Endothelial cell of umbilical vein (primary cell): ENCODE data around the gene NAT10. TPM values are rescaled to one million over a fixed set of nuclear protein-coding genes. Genes with fewer than 3 reads are reported as not detected.
A peak's percentile ranks its signal among the peaks of the same experiment; 100 is the strongest.

ENCODE experiments used
- BruUV-seq: library from RNA; stranded (reverse); fragments of 400-500 nt; replicated peaks from 2 replicates; lab custom pipeline; 2021; lab: Mats Ljungman, UMichigan
- CTCF ChIA-PET: fragments of 300-600, 350-600 bp; sonication (Branson Sonifier 250); formaldehyde crosslinking; loops from one replicate; lab custom pipeline; 2021; ENCODE audit warnings: antibody characterized with exemption, inconsistent platforms; lab: Charles Lee
- POLR2A ChIA-PET: fragments of 300-600, 350-600 bp; sonication (Branson Sonifier 250); formaldehyde crosslinking; loops from one replicate; lab custom pipeline; 2021; ENCODE audit warnings: antibody characterized with exemption, inconsistent platforms; lab: Charles Lee
- DNase-seq: peaks from one replicate; pipeline ENCODE4 v3.0.0-alpha.2; 2011; ENCODE audit warnings: low read depth, low spot score
- FAIRE-seq: peaks from 2 replicates; lab custom pipeline; 2011; peaks lifted over from hg19 to GRCh38; lab: Jason Lieb, UNC
- H2AFZ ChIP-seq: 2 replicates; pipeline ENCODE4 v1.6.0; 2012; ENCODE audit warnings: low read depth, low read length, control low read depth, inconsistent platforms
- H3K27ac ChIP-seq: 2 replicates; pipeline ENCODE4 v1.5.1; 2011; ENCODE audit warnings: low read depth, mild to moderate bottlenecking, control low read depth, low read length, moderate library complexity; ENCODE audit not compliant: insufficient read depth
- H3K27me3 ChIP-seq, 2 experiments: 2 replicates each; pipeline versions ENCODE4 v1.6.0 to v1.6.1; 2011; ENCODE audit warnings: low read length in 2 of 2, mixed read lengths in 1 of 2; ENCODE audit not compliant: control insufficient read depth in 2 of 2, insufficient read depth in 2 of 2
- H3K36me3 ChIP-seq, 2 experiments: 2 replicates in 1 of 2; 3 replicates in 1 of 2; pipeline ENCODE4 v1.5.1; 2011; ENCODE audit warnings: low read length in 2 of 2, mild to moderate bottlenecking in 1 of 2, moderate library complexity in 1 of 2; ENCODE audit not compliant: control insufficient read depth in 2 of 2, insufficient read depth in 2 of 2; ENCODE audit errors: extremely low read depth in 1 of 2
- H3K4me1 ChIP-seq: 3 replicates; pipeline ENCODE4 v1.5.1; 2011; ENCODE audit warnings: mild to moderate bottlenecking, low read length; ENCODE audit not compliant: control insufficient read depth, insufficient read depth; ENCODE audit errors: extremely low read depth
- H3K4me2 ChIP-seq: 2 replicates; pipeline ENCODE4 v1.6.1; 2011; ENCODE audit warnings: low read length, control low read depth, mixed read lengths; ENCODE audit not compliant: insufficient read depth
- H3K4me3 ChIP-seq, 3 experiments: fragments of 200-600 bp in 1 of 3; sonication (generic), shearing (Covaris generic) in 1 of 3; replicated peaks in 1 of 3; 2 replicates each; pipeline ENCODE4 v1.5.1; 2011 to 2016; ENCODE audit warnings: control low read depth in 3 of 3, low read length in 3 of 3, mild to moderate bottlenecking in 2 of 3, inconsistent platforms in 1 of 3, low read depth in 1 of 3, moderate library complexity in 1 of 3; ENCODE audit not compliant: insufficient read depth in 1 of 3
- H3K79me2 ChIP-seq: 2 replicates; pipeline ENCODE4 v1.6.0; 2012; ENCODE audit warnings: low read length, inconsistent platforms; ENCODE audit not compliant: control insufficient read depth, insufficient read depth
- H3K9ac ChIP-seq: replicated peaks from 2 replicates; pipeline ENCODE3; 2011; ENCODE audit warnings: low read length, control low read depth; ENCODE audit not compliant: insufficient read depth; ENCODE audit errors: extremely low read depth
- H3K9me1 ChIP-seq: replicated peaks from 3 replicates; pipeline ENCODE4 v1.6.0; 2011; ENCODE audit warnings: mild to moderate bottlenecking, low read length; ENCODE audit not compliant: control insufficient read depth, insufficient read depth; ENCODE audit errors: extremely low read depth
- H3K9me3 ChIP-seq: replicated peaks from 2 replicates; pipeline ENCODE4 v1.5.1; 2012; ENCODE audit warnings: low read length, inconsistent platforms; ENCODE audit not compliant: control insufficient read depth, insufficient read depth
- H4K20me1 ChIP-seq: replicated peaks from 2 replicates; pipeline ENCODE3; 2011; ENCODE audit warnings: mild to moderate bottlenecking, low read length; ENCODE audit not compliant: control insufficient read depth, insufficient read depth; ENCODE audit errors: extremely low read depth
- EZH2 ChIP-seq: IDR thresholded peaks from 2 replicates; pipeline ENCODE4 v1.6.1; 2012; ENCODE audit warnings: borderline replicate concordance, low read depth, mild to moderate bottlenecking, moderate library complexity, low read length, inconsistent platforms; ENCODE audit not compliant: severe bottlenecking
- FOS ChIP-seq: IDR thresholded peaks from 2 replicates; pipeline ENCODE4 v1.6.1; 2011; ENCODE audit warnings: mild to moderate bottlenecking, low read length, moderate library complexity, borderline replicate concordance; ENCODE audit not compliant: insufficient read depth
- GATA2 ChIP-seq: IDR thresholded peaks from 2 replicates; pipeline ENCODE4 v1.7.0; 2011; ENCODE audit warnings: low read depth, mild to moderate bottlenecking, moderate library complexity, mixed read lengths, low read length; ENCODE audit not compliant: insufficient read length, insufficient read depth
- JUN ChIP-seq: IDR thresholded peaks from 2 replicates; pipeline ENCODE4 v1.6.1; 2011; ENCODE audit warnings: borderline replicate concordance, low read depth; ENCODE audit not compliant: insufficient read length, insufficient read depth
- MAX ChIP-seq: IDR thresholded peaks from 2 replicates; pipeline ENCODE4 v1.6.1; 2011; ENCODE audit not compliant: insufficient read depth, insufficient read length
- MYC ChIP-seq: IDR thresholded peaks from one replicate; pipeline ENCODE4 v1.6.1; 2011; ENCODE audit warnings: mild to moderate bottlenecking, low read depth, low read length
- POLR2A ChIP-seq: IDR thresholded peaks from 2 replicates; pipeline ENCODE4 v1.6.1; 2012; ENCODE audit warnings: low read depth, mild to moderate bottlenecking, control low read depth, low read length
- POLR2AphosphoS5 ChIP-seq: IDR thresholded peaks from 2 replicates; pipeline ENCODE4 v1.6.1; 2012; ENCODE audit warnings: low read depth, mild to moderate bottlenecking, control low read depth, low read length, moderate library complexity; ENCODE audit not compliant: insufficient read depth
- dilution Hi-C: fragments of 300-500 bp; cut with MboI; formaldehyde crosslinking; loops from one replicate; pipeline ENCODE4 v1.15.0; 2019; ENCODE audit warnings: low sequenced_read_pairs; ENCODE audit not compliant: extremely low pct_ligation_motif_present
- intact Hi-C: fragments of 100-400 bp; cut with micrococcal nuclease; formaldehyde crosslinking; loops from one replicate; pipeline ENCODE4 v1.10.0; 2022
- polyA plus RNA-seq, 4 experiments: library from polyadenylated mRNA; depleted of rRNA in 3 of 4; stranded (reverse) in 3 of 4; unstranded in 1 of 4; fragments of >200 nt; gene quantifications; 2 replicates each; pipeline versions ENCODE4 v1.2.1 to v1.2.3, GENCODE V29; 2011 to 2012; ENCODE audit warnings: missing spikeins in 1 of 4
- total RNA-seq: library from RNA; stranded (reverse); gene quantifications from 2 replicates; pipeline ENCODE4 v1.2.3, GENCODE V29; 2021
- TF ChIP-seq, protein P1 (sequence below), 2 donors: IDR thresholded peaks; 1 replicate in 1 of 2; 2 replicates in 1 of 2; pipeline ENCODE4 v1.5.1; 2011; ENCODE audit warnings: low read length in 2 of 2, mild to moderate bottlenecking in 2 of 2, moderate library complexity in 2 of 2, control low read depth in 1 of 2, inconsistent platforms in 1 of 2, low read depth in 1 of 2; ENCODE audit not compliant: insufficient read depth in 1 of 2; ENCODE audit errors: extremely low read depth in 1 of 2

Gene NAT10
- total and polyA plus RNA-seq, 2 donors (not counting 3 experiments of a cell fraction or from before 2014, with no cell fraction given) = 32.0 to 57.6 TPM

DNA sequence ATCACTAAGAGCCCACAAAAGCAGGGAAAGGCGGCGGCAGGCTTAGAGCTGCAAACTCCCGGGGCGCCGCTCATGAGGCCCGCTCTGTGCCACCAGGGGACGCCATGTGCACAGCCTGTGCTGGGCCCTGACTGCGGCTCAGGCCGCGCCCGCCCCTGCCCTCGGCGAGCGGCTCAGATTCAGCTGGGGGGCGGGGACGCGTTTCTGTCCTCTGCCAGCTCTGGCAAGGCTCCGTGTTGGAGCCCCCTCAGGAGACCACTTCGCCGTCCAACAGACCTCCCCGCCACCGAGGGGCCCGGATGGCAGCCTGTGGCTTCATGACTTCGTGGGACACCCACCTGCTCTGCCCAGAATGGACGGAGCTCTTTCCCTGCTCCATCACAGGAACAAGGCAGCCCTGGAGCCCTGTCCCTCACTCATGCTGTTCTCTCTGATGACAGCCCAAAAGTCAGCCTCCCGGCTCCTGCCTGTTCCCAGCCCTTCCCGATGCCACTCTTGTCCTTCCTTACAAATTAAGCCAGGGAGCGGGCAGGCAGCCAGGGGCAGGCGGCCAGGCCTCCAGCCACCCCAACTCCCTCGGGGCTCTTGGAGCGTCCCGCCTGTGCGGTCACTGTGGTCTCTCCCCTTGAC, 69.1 kb downstream of the NAT10 start:
- H4K20me1 ChIP-seq = no peaks in the 10 kb centered on the region
- ChIA-PET POLR2A (interaction anchor here (0.7 to 1.1 kb wide), 2 partner anchors 183 to 481 kb away, joined by 4 to 6 read pairs; partner anchors contain the start of gene ABTB2), CTCF (interaction anchor here (0.6 to 4.1 kb wide), 45 partner anchors 8 to 1217 kb away, joined by 3 to 97 read pairs (median 5); partner anchors contain the start of genes ABTB2 and CAT)
- intact Hi-C loops = loop anchor here (1.0 to 2.0 kb wide), 4 partner anchors 40 to 319 kb away; no protein-coding TSS in a partner anchor
- no peaks in the 10 kb centered on the region for H3K79me2 ChIP-seq
- H3K4me2 ChIP-seq = no peak overlapping the region
- H2AFZ ChIP-seq = peak overlapping the region; percentile 28
- no peak overlapping the region for H3K4me3 ChIP-seq
- H3K27me3 ChIP-seq = peaks cover 3 to 5% of the 10 kb centered on the region in 2 experiments
- no peak overlapping the region for H3K9ac ChIP-seq
- H3K9me1 ChIP-seq = no peaks in the 10 kb centered on the region
- FAIRE-seq (peak; percentile 74), DNase-seq (peak; percentile 55)
- peaks cover 3% of the 10 kb centered on the region for H3K4me1 ChIP-seq
- BruUV-seq = no TSS peak
- dilution Hi-C loops = no loop called here
- H3K9me3 ChIP-seq = no peaks in the 10 kb centered on the region
- H3K27ac ChIP-seq = no peak overlapping the region
- TF ChIP-seq POLR2A = no peak
- TF ChIP-seq, protein P1, sequence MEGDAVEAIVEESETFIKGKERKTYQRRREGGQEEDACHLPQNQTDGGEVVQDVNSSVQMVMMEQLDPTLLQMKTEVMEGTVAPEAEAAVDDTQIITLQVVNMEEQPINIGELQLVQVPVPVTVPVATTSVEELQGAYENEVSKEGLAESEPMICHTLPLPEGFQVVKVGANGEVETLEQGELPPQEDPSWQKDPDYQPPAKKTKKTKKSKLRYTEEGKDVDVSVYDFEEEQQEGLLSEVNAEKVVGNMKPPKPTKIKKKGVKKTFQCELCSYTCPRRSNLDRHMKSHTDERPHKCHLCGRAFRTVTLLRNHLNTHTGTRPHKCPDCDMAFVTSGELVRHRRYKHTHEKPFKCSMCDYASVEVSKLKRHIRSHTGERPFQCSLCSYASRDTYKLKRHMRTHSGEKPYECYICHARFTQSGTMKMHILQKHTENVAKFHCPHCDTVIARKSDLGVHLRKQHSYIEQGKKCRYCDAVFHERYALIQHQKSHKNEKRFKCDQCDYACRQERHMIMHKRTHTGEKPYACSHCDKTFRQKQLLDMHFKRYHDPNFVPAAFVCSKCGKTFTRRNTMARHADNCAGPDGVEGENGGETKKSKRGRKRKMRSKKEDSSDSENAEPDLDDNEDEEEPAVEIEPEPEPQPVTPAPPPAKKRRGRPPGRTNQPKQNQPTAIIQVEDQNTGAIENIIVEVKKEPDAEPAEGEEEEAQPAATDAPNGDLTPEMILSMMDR (IDR thresholded peaks at IDR 0.05; ENCODE audit: extremely low read depth in 1 of 2, insufficient read depth in 1 of 2, low read depth in 1 of 2, low read length in 2 of 2) = peak; percentile 78 to 99
- no peaks in the 10 kb centered on the region for H3K36me3 ChIP-seq

- dilution Hi-C loops = no loop called here
- intact Hi-C loops = loop anchor here (2.0 kb wide), 2 partner anchors 39 to 179 kb away; no protein-coding TSS in a partner anchor
- no peak for TF ChIP-seq MAX
- TF ChIP-seq POLR2AphosphoS5 = no peak
- TF ChIP-seq POLR2A = no peak
- TF ChIP-seq EZH2 = no peak
- TF ChIP-seq, protein P1 (IDR thresholded peaks at IDR 0.05; ENCODE audit: extremely low read depth in 1 of 2, insufficient read depth in 1 of 2, low read depth in 1 of 2, low read length in 2 of 2) = no peak
- no peak for TF ChIP-seq FOS
- TF ChIP-seq MYC = no peak
- no peak for TF ChIP-seq JUN
- TF ChIP-seq GATA2 = no peak
Observed at GRCh38 chr11:34175284-34176019, 70.0 kb downstream of the NAT10 start.

More at GRCh38 chr11:34175284-34176019, 70.0 kb downstream of the NAT10 start:
- H3K79me2 ChIP-seq = no peaks in the 10 kb centered on the region
- no peak overlapping the region for H3K9ac ChIP-seq
- no peaks in the 10 kb centered on the region for H3K9me1 ChIP-seq
- no peaks in the 10 kb centered on the region for H4K20me1 ChIP-seq
- ChIA-PET CTCF (interaction anchor here (1.6 to 4.1 kb wide), 5 partner anchors 16 to 318 kb away, joined by 5 to 97 read pairs (median 16); partner anchors contain the start of gene ABTB2), POLR2A (no interaction called here)
- peaks cover 3 to 5% of the 10 kb centered on the region in 2 experiments for H3K27me3 ChIP-seq
- H3K4me2 ChIP-seq = no peak overlapping the region
- H3K36me3 ChIP-seq = no peaks in the 10 kb centered on the region
- no peak overlapping the region for H3K27ac ChIP-seq
- DNase-seq (no peak), FAIRE-seq (no peak)
- BruUV-seq = no TSS peak
- no peaks in the 10 kb centered on the region for H3K4me1 ChIP-seq
- H3K4me3 ChIP-seq = no peak overlapping the region
- no peak overlapping the region for H2AFZ ChIP-seq
- no peaks in the 10 kb centered on the region for H3K9me3 ChIP-seq
